Cardiac muscle cell (in vitro differentiated cells and primary cell): ENCODE data around the gene IGSF21. TPM values are rescaled to one million over a fixed set of nuclear protein-coding genes. Genes with fewer than 3 reads are reported as not detected.

ENCODE experiments used
- DNase-seq, 2 donors: peaks; one replicate each; pipeline versions ENCODE4 v3.0.0 to v3.0.0-alpha.2; 2010 to 2017; ENCODE audit warnings: low read depth in 1 of 2, low spot score in 1 of 2
- H3K27ac ChIP-seq: fragments of 200-600 bp; sonication (generic); 2 replicates; pipeline ENCODE4 v1.5.1; 2016
- H3K27me3 ChIP-seq: fragments of 200-600 bp; sonication (generic); 2 replicates; pipeline ENCODE4 v1.6.0; 2016; ENCODE audit warnings: control low read depth
- H3K36me3 ChIP-seq: fragments of 200-600 bp; sonication (generic); 2 replicates; pipeline ENCODE4 v1.5.1; 2016; ENCODE audit warnings: control low read depth
- H3K4me1 ChIP-seq: fragments of 200-600 bp; sonication (generic); 2 replicates; pipeline ENCODE4 v1.8.1; 2017; ENCODE audit warnings: low read depth, mild to moderate bottlenecking, mixed run types
- H3K4me3 ChIP-seq: fragments of 200-600 bp; sonication (generic); 2 replicates; pipeline ENCODE4 v1.5.1; 2016; ENCODE audit warnings: mild to moderate bottlenecking
- H3K9me3 ChIP-seq: fragments of 200-600 bp; sonication (generic); 2 replicates; pipeline ENCODE4 v1.5.1; 2017; ENCODE audit warnings: low read depth, mild to moderate bottlenecking, control low read depth
- polyA plus RNA-seq: library from polyadenylated mRNA; unstranded; fragments of >200 nt; fragmentation: Nextera tagmentation; extraction: Ambion mirVana; gene quantifications from 2 replicates; pipeline ENCODE4 v1.2.1, GENCODE V29; 2016
- total RNA-seq: library from RNA; depleted of rRNA; stranded (reverse); fragments of >200 nt; gene quantifications from 2 replicates; pipeline ENCODE4 v1.2.3, GENCODE V29; 2016
- TF ChIP-seq, protein P1 (sequence below): IDR thresholded peaks from 2 replicates; pipeline ENCODE4 v1.5.1; 2012; ENCODE audit warnings: low read depth, mild to moderate bottlenecking, low read length

IGSF21 gene
- total and polyA plus RNA-seq, 2 experiments from 2014 or later, result 0.06 TPM; not detected in 1

DNA sequence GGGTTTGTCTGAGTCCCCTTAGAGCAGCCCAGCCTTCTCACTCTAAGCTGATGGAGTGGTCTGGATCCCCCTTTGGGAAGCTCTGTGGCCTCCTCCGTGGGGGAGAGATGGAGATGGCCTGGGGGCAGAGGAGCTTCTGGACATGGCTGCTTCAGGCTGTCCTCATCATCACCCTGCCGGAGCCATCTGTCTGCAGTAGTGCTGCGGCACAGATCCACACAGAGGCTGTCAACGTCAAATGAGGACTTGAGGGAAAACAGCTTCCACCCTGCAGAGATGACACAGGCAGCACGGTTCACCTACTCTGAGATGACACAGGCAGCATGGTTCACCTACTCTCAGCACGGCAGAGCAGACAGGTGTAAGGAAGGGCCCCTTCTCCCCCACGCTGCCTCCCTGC is 134.3 kb downstream of the IGSF21 start:
- Histone ChIP-seq H3K36me3 (no peaks in the 10 kb centered on the region), H3K9me3 (no peaks in the 10 kb centered on the region), H3K27me3 (peaks cover 20% of the 10 kb centered on the region), H3K4me3 (no peak overlapping the region), H3K4me1 (no peaks in the 10 kb centered on the region), H3K27ac (no peak overlapping the region)
- TF ChIP-seq, protein P1, sequence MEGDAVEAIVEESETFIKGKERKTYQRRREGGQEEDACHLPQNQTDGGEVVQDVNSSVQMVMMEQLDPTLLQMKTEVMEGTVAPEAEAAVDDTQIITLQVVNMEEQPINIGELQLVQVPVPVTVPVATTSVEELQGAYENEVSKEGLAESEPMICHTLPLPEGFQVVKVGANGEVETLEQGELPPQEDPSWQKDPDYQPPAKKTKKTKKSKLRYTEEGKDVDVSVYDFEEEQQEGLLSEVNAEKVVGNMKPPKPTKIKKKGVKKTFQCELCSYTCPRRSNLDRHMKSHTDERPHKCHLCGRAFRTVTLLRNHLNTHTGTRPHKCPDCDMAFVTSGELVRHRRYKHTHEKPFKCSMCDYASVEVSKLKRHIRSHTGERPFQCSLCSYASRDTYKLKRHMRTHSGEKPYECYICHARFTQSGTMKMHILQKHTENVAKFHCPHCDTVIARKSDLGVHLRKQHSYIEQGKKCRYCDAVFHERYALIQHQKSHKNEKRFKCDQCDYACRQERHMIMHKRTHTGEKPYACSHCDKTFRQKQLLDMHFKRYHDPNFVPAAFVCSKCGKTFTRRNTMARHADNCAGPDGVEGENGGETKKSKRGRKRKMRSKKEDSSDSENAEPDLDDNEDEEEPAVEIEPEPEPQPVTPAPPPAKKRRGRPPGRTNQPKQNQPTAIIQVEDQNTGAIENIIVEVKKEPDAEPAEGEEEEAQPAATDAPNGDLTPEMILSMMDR, result no peak
- DNase-seq, result no peak

DNA sequence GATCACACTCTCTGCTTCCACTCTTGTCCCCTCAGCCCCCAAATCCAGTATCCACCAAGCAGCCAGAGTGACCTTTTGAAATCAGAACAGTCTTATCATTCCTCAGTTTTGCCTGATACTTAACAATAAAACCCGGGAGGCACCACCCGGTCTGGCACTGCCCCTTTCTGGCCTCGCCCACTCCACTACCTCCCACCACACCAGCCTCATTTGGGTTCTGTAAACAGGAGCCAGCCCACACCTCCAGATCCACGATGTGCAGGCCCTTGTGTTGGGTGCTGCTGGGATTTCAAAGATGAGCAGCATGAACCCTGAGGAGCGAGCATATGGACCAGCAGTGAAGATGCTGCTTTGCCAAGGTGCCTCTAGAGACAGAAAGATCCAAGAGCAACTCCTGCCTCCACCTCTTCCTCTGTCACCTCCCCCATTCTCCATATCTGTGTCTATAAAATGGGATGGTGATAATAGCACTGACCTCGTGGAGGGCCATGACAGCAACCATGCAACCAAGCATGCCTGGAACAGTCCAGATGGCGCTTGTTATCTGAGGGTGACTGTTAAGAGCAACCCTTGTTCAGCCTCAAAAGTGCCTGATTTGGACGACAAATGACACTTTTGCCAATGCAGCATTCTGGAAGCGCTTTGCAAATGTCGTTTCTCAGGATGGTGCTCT is 136.0 kb downstream of the IGSF21 start:
- no peak overlapping the region for H3K4me3 ChIP-seq
- no peak overlapping the region for H3K27ac ChIP-seq
- TF ChIP-seq, protein P1, result no peak
- H3K27me3 ChIP-seq, result peaks cover 17% of the 10 kb centered on the region
- no peaks in the 10 kb centered on the region for H3K9me3 ChIP-seq
- no peaks in the 10 kb centered on the region for H3K4me1 ChIP-seq
- no peak for DNase-seq
- no peaks in the 10 kb centered on the region for H3K36me3 ChIP-seq

DNA sequence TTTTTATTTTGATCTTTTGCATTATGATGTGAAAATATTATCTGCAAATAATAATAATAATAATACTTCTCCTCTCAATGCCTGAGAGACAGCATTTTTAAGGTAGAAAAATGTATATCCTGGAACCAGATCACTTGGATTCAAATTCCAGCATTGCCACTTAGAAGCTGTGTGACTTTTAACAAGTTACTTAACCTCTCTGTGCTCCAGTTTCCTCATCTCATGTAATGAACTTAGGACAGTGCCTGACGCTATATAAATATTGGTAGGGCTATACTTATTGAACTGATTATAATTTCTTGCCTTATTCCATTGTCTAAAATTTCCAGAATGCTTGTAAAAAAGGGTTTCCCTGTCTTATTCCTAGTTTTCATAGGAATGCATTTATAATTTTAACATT is 137.2 kb downstream of the IGSF21 start:
- TF ChIP-seq, protein P1, result no peak
- Histone ChIP-seq H3K27me3 (peaks cover 12% of the 10 kb centered on the region), H3K4me3 (no peak overlapping the region), H3K27ac (no peak overlapping the region), H3K36me3 (no peaks in the 10 kb centered on the region), H3K4me1 (no peaks in the 10 kb centered on the region), H3K9me3 (no peaks in the 10 kb centered on the region)
- no peak for DNase-seq

DNA sequence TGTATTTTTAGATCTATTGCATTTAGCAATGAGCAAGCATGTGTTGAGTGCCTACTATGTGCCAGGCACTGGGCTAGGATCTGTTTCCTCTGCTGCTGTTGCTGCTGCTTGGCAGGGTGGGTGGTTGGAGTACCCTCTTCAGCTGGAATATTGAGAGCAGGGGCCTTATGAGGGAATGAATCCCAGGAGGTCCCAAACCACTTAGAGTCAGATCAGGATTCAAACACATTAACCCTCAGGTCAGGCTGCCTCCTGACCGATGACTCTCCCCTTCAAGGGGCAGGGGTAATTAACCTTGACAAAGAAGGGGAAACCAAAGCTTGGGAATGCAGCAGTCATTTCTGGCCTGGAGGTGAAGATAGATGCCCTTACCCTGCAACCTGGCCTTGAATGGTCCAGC is 138.0 kb downstream of the IGSF21 start:
- Histone ChIP-seq H3K9me3 (no peaks in the 10 kb centered on the region), H3K36me3 (no peaks in the 10 kb centered on the region), H3K27ac (no peak overlapping the region), H3K4me1 (no peaks in the 10 kb centered on the region), H3K27me3 (peaks cover 3% of the 10 kb centered on the region), H3K4me3 (no peak overlapping the region)
- TF ChIP-seq, protein P1, result no peak
- no peak for DNase-seq

DNA sequence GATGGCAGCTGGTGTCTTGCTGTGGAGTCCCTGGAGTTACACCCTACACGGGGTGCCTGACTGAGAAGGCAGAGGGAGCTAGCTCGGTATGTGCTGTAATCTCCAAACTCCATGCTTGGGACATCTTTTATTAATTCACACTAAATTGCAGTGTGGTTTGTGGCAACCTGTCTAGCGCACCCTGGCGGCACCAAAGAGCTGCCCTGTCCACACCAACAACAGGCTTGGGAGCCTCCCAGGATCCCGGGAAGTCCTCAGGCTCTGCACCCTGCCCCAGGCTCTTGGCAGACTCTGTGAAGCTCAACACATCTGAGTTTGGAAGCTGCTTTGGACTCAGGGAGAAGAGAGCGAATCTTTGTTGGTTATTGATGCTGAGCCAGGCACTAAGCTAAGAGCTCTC is 138.9 kb downstream of the IGSF21 start:
- H3K27me3 ChIP-seq, result no peaks in the 10 kb centered on the region
- H3K27ac ChIP-seq, result no peak overlapping the region
- no peaks in the 10 kb centered on the region for H3K9me3 ChIP-seq
- no peaks in the 10 kb centered on the region for H3K36me3 ChIP-seq
- TF ChIP-seq, protein P1, result no peak
- no peaks in the 10 kb centered on the region for H3K4me1 ChIP-seq
- DNase-seq, result no peak
- H3K4me3 ChIP-seq, result no peak overlapping the region
